Osteocyte (in vitro differentiated cells): ENCODE measurements around the gene SCIN. TPM values are rescaled to one million over a fixed set of nuclear protein-coding genes. Genes with fewer than 3 reads are reported as not detected.

ENCODE experiments used
- DNase-seq: peaks from one replicate; pipeline ENCODE4 v3.0.0; 2021; ENCODE audit warnings: mixed read lengths; ENCODE audit not compliant: unreplicated experiment; ENCODE audit errors: extremely low spot score
- H3K27ac Mint-ChIP-seq: one replicate; pipeline ENCODE4 v1.8.0; 2021; ENCODE audit warnings: mild to moderate bottlenecking, mixed read lengths; ENCODE audit not compliant: unreplicated experiment
- H3K27me3 Mint-ChIP-seq: one replicate; pipeline ENCODE4 v1.8.0; 2021; ENCODE audit warnings: mixed read lengths; ENCODE audit not compliant: unreplicated experiment
- H3K36me3 Mint-ChIP-seq: one replicate; pipeline ENCODE4 v1.8.0; 2021; ENCODE audit warnings: mixed read lengths; ENCODE audit not compliant: unreplicated experiment
- H3K4me1 Mint-ChIP-seq: one replicate; pipeline ENCODE4 v1.8.0; 2021; ENCODE audit warnings: mixed read lengths; ENCODE audit not compliant: unreplicated experiment
- H3K4me3 Mint-ChIP-seq: one replicate; pipeline ENCODE4 v1.8.0; 2021; ENCODE audit warnings: mild to moderate bottlenecking, moderate library complexity, mixed read lengths; ENCODE audit not compliant: unreplicated experiment
- H3K9me3 Mint-ChIP-seq: one replicate; pipeline ENCODE4 v1.8.0; 2021; ENCODE audit warnings: mixed read lengths; ENCODE audit not compliant: unreplicated experiment
- total RNA-seq: library from RNA; stranded (reverse); gene quantifications from 2 replicates; pipeline ENCODE4 v1.2.1, GENCODE V29; 2021
- TF ChIP-seq, protein P1 (sequence below): fragments of 200-600 bp; sonication (generic); IDR thresholded peaks from 2 replicates; pipeline ENCODE4 v1.5.0; 2021; ENCODE audit warnings: antibody characterized with exemption, mild to moderate bottlenecking, moderate library complexity

Gene SCIN
- total RNA-seq, 1 donor from 2014 or later, result 1.6 TPM

DNA sequence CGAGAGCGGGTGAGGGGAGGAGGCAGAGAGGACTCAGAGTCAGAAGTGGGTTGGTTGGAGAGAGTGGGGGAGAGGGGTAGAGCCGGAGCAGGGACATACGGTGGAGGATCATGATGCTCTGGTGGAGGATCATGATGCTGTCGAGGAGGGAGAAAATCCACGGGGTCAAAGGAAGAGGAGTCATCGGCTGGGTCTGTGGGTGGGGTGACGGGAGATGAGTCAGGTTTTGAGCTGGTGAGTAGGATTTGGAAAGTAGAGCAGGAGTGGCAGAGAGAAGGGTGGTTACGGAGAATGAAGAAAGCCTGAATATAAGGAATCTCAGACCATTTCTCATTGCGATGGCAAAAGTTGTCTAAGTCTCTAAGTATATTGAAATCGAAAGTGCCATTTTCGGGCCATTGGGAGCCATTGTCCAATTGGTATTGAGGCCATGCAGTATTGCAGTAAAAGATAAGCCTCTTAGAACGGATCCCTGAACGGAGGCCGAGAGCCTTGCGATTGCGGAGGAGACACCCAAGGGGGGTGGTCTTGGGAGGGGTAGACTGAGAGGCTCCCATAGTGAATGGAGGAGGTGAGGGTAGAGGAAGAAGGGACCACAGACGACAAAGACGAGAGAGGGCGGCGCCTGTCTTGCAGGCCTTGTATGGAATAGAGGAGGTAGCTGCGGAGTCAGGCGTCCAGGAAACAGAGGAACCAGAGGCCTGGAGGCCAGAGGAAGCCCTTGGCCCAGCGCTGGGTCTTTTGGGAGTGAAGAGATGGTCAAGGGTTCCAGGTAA is 23.8 kb downstream of the SCIN start:
- DNase-seq, result no peak
- H3K27me3 Mint-ChIP-seq, result no peaks in the 10 kb centered on the region
- no peak overlapping the region for H3K4me3 Mint-ChIP-seq
- peaks cover 11% of the 10 kb centered on the region for H3K9me3 Mint-ChIP-seq
- no peak overlapping the region for H3K27ac Mint-ChIP-seq
- H3K4me1 Mint-ChIP-seq, result no peaks in the 10 kb centered on the region
- TF ChIP-seq, protein P1, sequence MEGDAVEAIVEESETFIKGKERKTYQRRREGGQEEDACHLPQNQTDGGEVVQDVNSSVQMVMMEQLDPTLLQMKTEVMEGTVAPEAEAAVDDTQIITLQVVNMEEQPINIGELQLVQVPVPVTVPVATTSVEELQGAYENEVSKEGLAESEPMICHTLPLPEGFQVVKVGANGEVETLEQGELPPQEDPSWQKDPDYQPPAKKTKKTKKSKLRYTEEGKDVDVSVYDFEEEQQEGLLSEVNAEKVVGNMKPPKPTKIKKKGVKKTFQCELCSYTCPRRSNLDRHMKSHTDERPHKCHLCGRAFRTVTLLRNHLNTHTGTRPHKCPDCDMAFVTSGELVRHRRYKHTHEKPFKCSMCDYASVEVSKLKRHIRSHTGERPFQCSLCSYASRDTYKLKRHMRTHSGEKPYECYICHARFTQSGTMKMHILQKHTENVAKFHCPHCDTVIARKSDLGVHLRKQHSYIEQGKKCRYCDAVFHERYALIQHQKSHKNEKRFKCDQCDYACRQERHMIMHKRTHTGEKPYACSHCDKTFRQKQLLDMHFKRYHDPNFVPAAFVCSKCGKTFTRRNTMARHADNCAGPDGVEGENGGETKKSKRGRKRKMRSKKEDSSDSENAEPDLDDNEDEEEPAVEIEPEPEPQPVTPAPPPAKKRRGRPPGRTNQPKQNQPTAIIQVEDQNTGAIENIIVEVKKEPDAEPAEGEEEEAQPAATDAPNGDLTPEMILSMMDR, result no peak
- no peaks in the 10 kb centered on the region for H3K36me3 Mint-ChIP-seq

DNA sequence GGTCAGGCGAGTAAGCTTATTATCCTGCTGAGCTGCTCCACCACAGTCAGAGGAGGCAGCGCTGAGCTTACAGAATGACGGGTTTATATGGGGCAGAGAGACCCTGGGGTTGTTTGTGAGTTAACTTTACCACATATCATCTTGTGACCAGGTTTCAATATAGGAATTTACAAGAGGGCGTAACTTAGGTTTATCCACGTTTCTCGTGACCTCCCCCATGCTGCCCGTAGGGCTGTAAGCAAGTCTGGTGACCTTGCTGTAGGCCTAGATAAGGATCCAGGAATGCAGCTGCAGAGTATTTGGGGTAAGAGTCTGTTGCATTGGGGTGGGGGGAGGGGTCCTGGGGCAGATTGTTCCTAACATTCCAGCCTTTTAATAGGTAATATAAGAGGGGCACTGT is 24.6 kb downstream of the SCIN start:
- TF ChIP-seq, protein P1, result no peak
- H3K27ac Mint-ChIP-seq, result no peak overlapping the region
- no peaks in the 10 kb centered on the region for H3K4me1 Mint-ChIP-seq
- DNase-seq, result no peak
- H3K4me3 Mint-ChIP-seq, result no peak overlapping the region
- H3K9me3 Mint-ChIP-seq, result peaks cover 11% of the 10 kb centered on the region
- no peaks in the 10 kb centered on the region for H3K36me3 Mint-ChIP-seq
- no peaks in the 10 kb centered on the region for H3K27me3 Mint-ChIP-seq

DNA sequence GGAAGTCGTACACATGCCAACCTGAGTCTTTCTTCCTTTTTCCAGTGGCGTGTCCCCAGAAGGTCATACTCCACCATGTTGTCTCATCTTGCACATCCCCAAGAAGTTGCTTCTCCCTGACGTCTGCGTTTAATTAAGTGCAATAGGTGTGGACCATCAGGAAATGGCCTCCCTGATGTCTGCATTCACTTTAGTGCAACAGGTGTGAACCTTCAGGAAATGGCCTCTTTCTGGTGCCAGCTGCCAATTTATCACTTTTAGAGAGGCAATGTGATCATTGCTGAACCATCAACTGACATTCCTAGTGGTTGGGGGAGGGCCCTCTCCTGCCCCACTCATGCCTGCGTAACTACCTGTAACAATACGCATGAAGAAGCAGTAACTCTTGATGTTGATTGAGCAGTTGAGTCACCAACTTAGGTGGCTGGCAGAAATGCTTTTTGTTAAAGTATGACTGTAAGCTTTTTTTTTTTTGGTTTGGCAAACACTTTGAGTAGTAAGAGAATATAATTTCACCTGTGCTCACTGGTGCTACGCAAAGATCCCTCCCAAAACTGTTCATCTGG is 25.8 kb downstream of the SCIN start:
- Mint-ChIP-seq H3K4me3 (no peak overlapping the region), H3K27ac (no peak overlapping the region), H3K36me3 (no peaks in the 10 kb centered on the region), H3K4me1 (no peaks in the 10 kb centered on the region), H3K27me3 (no peaks in the 10 kb centered on the region), H3K9me3 (peaks cover 11% of the 10 kb centered on the region)
- no peak for DNase-seq
- TF ChIP-seq, protein P1, result no peak

DNA sequence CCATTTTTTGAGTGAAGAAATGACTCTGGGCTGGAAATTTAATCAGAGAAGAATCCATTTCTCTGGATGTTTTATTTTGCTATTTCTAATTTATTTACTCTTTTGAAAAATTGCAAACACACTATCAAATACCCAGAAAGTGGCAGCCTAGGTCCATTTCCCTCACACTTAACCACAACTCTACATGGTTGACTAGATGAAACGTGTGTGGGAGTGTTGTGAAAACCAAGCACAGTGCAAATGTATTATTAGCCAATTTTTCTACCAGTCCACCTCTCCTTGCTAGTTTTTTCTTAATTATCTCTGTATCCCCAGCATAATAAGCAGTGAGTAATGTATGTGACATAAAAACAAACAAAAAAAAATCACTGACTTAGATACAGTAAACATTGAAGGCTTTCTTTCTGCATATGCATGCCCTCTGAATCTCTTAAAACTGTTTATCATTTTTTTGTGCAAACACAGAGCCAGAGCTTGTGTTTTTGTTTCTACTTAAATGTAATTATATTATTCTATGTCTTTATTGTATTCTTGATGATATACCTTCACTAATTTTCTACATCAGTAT is 30.9 kb downstream of the SCIN start:
- Mint-ChIP-seq H3K27ac (no peak overlapping the region), H3K36me3 (no peaks in the 10 kb centered on the region), H3K9me3 (peaks cover 14% of the 10 kb centered on the region), H3K27me3 (no peaks in the 10 kb centered on the region), H3K4me1 (no peaks in the 10 kb centered on the region), H3K4me3 (no peak overlapping the region)
- TF ChIP-seq, protein P1, result no peak
- no peak for DNase-seq

DNA sequence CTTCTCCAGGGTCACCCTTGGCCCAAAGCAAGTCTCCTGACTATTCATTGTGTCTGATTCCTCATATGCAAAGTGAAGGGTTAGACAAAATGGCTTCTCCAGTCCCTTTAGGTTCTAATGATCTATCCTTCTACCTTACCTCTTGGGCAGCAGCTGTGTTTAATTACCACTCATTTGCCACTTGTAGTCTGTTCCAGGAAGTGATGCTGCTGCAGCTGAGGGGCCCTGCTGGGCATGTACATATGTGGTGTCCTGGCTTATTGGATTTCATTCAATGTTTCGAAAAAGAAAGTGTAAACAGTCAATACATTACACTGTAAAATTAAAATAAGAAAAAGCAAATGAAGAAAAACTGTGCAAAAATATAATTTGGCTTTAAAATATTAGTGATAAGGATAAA is 36.6 kb downstream of the SCIN start:
- peaks cover 7% of the 10 kb centered on the region for H3K9me3 Mint-ChIP-seq
- no peaks in the 10 kb centered on the region for H3K36me3 Mint-ChIP-seq
- peaks cover 6% of the 10 kb centered on the region for H3K4me1 Mint-ChIP-seq
- H3K4me3 Mint-ChIP-seq, result no peak overlapping the region
- no peak for DNase-seq
- H3K27me3 Mint-ChIP-seq, result no peaks in the 10 kb centered on the region
- TF ChIP-seq, protein P1, result no peak
- H3K27ac Mint-ChIP-seq, result no peak overlapping the region
